Gastroesophageal sphincter (tissue), 4 donors: Measurements from ENCODE around the gene CNN2. TPM values are rescaled to one million over a fixed set of nuclear protein-coding genes. Genes with fewer than 3 reads are reported as not detected.

Source experiments
- ATAC-seq: fragments of 150-250 bp; one replicate; pipeline ENCODE4 v1.9.1; 2016; ENCODE audit warnings: mild to moderate bottlenecking, moderate library complexity
- H3K27ac ChIP-seq, 4 donors: fragments of 200-600 bp; sonication (generic) in 3 of 4; 1 replicate in 3 of 4; 2 replicates in 1 of 4; pipeline ENCODE4 v1.5.1; 2016 to 2019
- H3K27me3 ChIP-seq: fragments of 200-600 bp; sonication (generic); one replicate; pipeline ENCODE4 v1.5.1; 2019
- H3K36me3 ChIP-seq, 2 donors: fragments of 200-600 bp; sonication (generic); one replicate each; pipeline ENCODE4 v1.5.1; 2019; ENCODE audit warnings: control low read depth in 1 of 2
- H3K4me1 ChIP-seq, 3 donors: fragments of 200-600 bp; sonication (generic); 1 replicate in 2 of 3; 2 replicates in 1 of 3; pipeline ENCODE4 v1.5.1; 2016 to 2019; ENCODE audit warnings: control low read depth in 2 of 3
- H3K4me3 ChIP-seq, 2 donors: fragments of 200-600 bp; sonication (generic); one replicate each; pipeline ENCODE4 v1.5.1; 2019; ENCODE audit warnings: mild to moderate bottlenecking in 1 of 2, moderate library complexity in 1 of 2
- H3K9me3 ChIP-seq, 3 donors: fragments of 200-600 bp; sonication (generic); one replicate each; pipeline ENCODE4 v1.5.1; 2017 to 2019; ENCODE audit warnings: control low read depth in 2 of 3
- EP300 ChIP-seq: sonication (generic); formaldehyde crosslinking; IDR thresholded peaks from one replicate; pipeline ENCODE4 v1.6.1; 2017; ENCODE audit warnings: antibody characterized with exemption, mild to moderate bottlenecking
- POLR2A ChIP-seq, 2 donors: fragments of 450-650 bp; IDR thresholded peaks; one replicate each; pipeline ENCODE4 v1.6.1; 2017; ENCODE audit warnings: antibody characterized with exemption in 2 of 2, mild to moderate bottlenecking in 2 of 2, moderate library complexity in 1 of 2
- POLR2AphosphoS5 ChIP-seq: sonication (generic); formaldehyde crosslinking; IDR thresholded peaks from one replicate; pipeline ENCODE4 v1.6.1; 2017; ENCODE audit warnings: antibody characterized with exemption
- WGBS, 2 donors: methylation state at CpG; one replicate each; pipeline ENCODE4 v1.1.5; 2018; ENCODE audit warnings: low coverage in 1 of 2; 5-methylcytosine and 5-hydroxymethylcytosine counted together
- total RNA-seq, 4 donors: library from RNA; depleted of rRNA; stranded (reverse); fragments of >200 nt; gene quantifications; one replicate each; pipeline ENCODE4 v1.1.0, GENCODE V29; 2016
- TF ChIP-seq, protein P1 (sequence below), 4 experiments: fragments of 200-600 bp in 2 of 4; fragments of 450-650 bp in 2 of 4; sonication (generic) in 1 of 4; IDR thresholded peaks; one replicate each; pipeline ENCODE4 v1.5.1; 2017 to 2019; ENCODE audit warnings: antibody characterized with exemption in 4 of 4, mild to moderate bottlenecking in 2 of 4, moderate library complexity in 2 of 4

Gene CNN2
- total RNA-seq, 4 donors from 2014 or later = 52.9 to 103 (median 75.2) TPM

DNA sequence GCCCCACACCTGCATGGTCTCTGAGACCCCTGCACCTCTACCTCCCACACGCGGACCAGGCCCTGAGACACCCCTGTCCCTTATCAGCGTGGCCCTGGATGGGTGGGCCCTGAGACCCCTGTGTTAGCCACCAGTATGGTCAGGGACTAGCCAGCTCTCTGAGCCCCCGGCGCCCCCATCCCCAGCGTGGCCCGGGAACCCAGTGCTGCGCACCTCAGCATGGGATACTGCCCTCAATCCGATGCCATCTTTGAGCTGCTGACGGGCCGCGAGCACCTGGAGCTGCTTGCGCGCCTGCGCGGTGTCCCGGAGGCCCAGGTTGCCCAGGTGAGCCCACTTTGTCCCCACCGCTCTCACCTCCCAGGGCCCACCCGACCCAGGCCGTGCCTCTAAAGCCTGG is 35.6 kb downstream of the CNN2 start:
- Histone ChIP-seq H3K27me3 (peaks cover 30% of the 10 kb centered on the region), H3K4me1 (peaks cover 0 to 27% (median 14%) of the 10 kb centered on the region in 3 donors), H3K36me3 (peaks cover 0 to 17% of the 10 kb centered on the region in 2 donors), H3K9me3 (peaks cover 0 to 31% (median 0%) of the 10 kb centered on the region in 3 donors), H3K4me3 (no peak overlapping the region), H3K27ac (no peak overlapping the region)
- 100% methylated on average over 2 of the region's 20 CpGs; no CpG with 5 or more reads in 1 of the 2 donors for WGBS, 2 donors
- TF ChIP-seq POLR2A (IDR thresholded peaks at IDR 0.05) = no peak
- TF ChIP-seq, protein P1, sequence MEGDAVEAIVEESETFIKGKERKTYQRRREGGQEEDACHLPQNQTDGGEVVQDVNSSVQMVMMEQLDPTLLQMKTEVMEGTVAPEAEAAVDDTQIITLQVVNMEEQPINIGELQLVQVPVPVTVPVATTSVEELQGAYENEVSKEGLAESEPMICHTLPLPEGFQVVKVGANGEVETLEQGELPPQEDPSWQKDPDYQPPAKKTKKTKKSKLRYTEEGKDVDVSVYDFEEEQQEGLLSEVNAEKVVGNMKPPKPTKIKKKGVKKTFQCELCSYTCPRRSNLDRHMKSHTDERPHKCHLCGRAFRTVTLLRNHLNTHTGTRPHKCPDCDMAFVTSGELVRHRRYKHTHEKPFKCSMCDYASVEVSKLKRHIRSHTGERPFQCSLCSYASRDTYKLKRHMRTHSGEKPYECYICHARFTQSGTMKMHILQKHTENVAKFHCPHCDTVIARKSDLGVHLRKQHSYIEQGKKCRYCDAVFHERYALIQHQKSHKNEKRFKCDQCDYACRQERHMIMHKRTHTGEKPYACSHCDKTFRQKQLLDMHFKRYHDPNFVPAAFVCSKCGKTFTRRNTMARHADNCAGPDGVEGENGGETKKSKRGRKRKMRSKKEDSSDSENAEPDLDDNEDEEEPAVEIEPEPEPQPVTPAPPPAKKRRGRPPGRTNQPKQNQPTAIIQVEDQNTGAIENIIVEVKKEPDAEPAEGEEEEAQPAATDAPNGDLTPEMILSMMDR (IDR thresholded peaks at IDR 0.05) = no peak
- TF ChIP-seq POLR2AphosphoS5 = no peak
- TF ChIP-seq EP300 = no peak
- ATAC-seq = no peak

DNA sequence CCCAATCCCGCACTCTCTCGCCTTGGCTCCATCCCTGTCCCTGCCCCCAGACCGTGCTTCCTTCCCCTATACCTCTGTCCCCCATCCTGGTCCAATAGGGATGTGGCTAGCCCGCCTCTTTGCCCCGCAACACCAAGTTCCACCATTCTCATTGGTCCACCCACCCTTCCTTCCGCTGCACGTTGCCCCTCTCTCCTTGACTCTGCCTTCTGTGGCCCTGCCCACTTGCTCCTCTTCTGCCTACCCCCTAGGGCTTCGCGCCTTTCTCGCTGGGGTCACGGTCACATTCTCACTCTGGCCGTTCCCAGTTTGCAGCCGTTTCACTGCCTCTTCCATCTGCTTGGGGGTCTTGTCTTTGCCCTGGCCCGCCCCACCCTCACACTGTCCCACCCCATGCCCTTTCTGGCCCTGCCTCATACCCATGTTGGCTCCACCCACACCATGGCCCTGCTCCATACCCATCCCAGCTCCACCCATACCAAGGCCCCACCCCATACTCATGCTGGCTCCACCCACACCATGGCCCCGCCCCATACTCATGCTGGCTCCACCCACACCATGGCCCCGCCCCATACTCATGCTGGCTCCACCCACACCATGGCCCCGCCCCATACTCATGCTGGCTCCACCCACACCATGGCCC is 36.1 kb downstream of the CNN2 start:
- TF ChIP-seq POLR2AphosphoS5 = no peak
- TF ChIP-seq POLR2A (IDR thresholded peaks at IDR 0.05) = no peak
- TF ChIP-seq, protein P1 (IDR thresholded peaks at IDR 0.05) = no peak
- no peak for TF ChIP-seq EP300
- no peak for ATAC-seq
- Histone ChIP-seq H3K27me3 (peaks cover 35% of the 10 kb centered on the region), H3K36me3 (peaks cover 0 to 13% of the 10 kb centered on the region in 2 donors), H3K9me3 (peaks cover 0 to 26% (median 0%) of the 10 kb centered on the region in 3 donors), H3K4me3 (no peak overlapping the region), H3K4me1 (peaks cover 0 to 32% (median 19%) of the 10 kb centered on the region in 3 donors), H3K27ac (no peak overlapping the region)
- WGBS, 2 donors = 84 to 86% methylated on average over 12 to 14 of the region's 17 CpGs

DNA sequence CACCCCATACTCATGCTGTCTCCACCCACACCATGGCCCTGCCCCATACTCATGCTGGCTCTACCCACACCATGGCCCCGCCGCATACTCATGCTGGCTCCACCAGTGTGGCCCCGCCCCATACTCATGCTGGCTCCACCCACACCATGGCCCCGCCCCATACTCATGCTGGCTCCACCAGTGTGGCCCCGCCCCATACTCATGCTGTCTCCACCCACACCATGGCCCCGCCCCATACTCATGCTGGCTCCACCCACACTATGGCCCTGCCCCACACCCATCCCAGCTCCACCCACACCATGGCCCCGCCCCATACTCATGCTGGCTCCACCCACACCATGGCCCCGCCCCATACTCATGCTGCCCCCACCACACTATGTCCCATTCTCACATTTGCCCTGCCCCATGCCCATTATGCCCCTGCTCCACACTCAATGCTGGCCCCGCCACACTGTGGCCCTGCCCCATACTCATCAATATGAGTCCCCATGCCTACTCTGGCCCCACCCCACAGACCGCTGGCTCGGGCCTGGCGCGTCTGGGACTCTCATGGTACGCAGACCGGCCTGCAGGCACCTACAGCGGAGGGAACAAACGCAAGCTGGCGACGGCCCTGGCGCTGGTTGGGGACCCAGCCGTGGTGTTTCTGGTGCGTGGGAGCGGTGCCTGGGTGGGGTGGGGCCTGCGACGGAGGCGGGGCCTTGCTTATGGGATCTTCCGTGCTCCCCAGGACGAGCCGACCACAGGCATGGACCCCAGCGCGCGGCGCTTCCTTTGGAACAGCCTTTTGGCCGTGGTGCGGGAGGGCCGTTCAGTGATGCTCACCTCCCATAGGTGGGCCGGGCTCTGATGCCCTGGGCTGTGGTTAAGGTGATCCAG is 36.9 kb downstream of the CNN2 start:
- Histone ChIP-seq H3K36me3 (peaks cover 0 to 8% of the 10 kb centered on the region in 2 donors), H3K9me3 (peaks cover 0 to 18% (median 0%) of the 10 kb centered on the region in 3 donors), H3K4me1 (peaks cover 0 to 38% (median 21%) of the 10 kb centered on the region in 3 donors), H3K27me3 (peaks cover 43% of the 10 kb centered on the region), H3K4me3 (no peak overlapping the region), H3K27ac (no peak overlapping the region)
- TF ChIP-seq, protein P1 (IDR thresholded peaks at IDR 0.05) = no peak
- TF ChIP-seq EP300 (no peak), POLR2A (IDR thresholded peaks at IDR 0.05) (no peak)
- 56 to 58% methylated on average over 3 to 4 of the region's 37 CpGs for WGBS, 2 donors
- no peak for ATAC-seq

DNA sequence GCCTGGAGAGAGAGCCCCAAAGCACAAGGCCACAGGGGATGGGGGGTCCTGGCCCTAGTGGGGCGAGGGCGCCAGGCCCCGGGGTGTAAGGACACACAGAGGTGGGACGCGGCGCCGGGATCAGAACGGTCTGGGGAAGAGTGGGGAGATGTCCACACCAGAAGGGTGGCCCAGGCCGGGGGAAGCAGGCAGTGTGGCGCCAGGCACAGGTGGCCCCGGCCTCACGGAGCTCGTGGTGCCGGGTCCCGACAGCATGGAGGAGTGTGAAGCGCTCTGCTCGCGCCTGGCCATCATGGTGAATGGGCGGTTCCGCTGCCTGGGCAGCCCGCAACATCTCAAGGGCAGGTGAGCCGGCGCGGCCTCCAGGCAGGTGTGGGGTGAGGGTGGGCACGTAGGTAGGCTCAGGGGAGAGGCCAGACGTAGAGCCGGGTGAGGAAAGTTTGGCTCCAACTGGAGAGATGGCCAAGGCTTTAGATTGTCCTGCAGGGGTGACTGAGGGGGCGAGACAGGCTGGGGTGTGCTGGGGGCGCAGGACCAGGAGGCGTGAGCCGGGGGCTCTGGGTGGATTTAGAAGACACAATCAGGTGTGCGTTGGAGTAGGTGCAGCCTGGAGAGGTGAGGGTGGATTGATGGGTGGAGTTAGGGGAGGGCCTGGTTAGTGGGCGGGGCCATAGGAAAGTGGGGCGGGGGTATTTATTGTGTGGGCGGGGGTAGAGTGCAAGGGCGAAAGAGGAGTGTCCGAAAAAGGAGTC is 37.7 kb downstream of the CNN2 start:
- Histone ChIP-seq H3K4me3 (no peak overlapping the region), H3K27me3 (peaks cover 51% of the 10 kb centered on the region), H3K4me1 (peaks cover 0 to 38% (median 21%) of the 10 kb centered on the region in 3 donors), H3K36me3 (no peaks in the 10 kb centered on the region), H3K9me3 (peaks cover 0 to 10% (median 0%) of the 10 kb centered on the region in 3 donors), H3K27ac (no peak overlapping the region)
- TF ChIP-seq POLR2AphosphoS5 (no peak), POLR2A (IDR thresholded peaks at IDR 0.05) (no peak), EP300 (no peak)
- TF ChIP-seq, protein P1 (IDR thresholded peaks at IDR 0.05) = no peak
- 45 to 86% methylated on average over 1 to 11 of the region's 37 CpGs for WGBS, 2 donors
- no peak for ATAC-seq
